Kidney (tissue), 14 donors: Measurements from ENCODE around the gene MITF. TPM values are rescaled to one million over a fixed set of nuclear protein-coding genes. Genes with fewer than 3 reads are reported as not detected.

ENCODE experiments used
- DNase-seq, 5 donors: peaks; one replicate each; pipeline ENCODE4 v3.0.0-alpha.2; 2013 to 2020
- FAIRE-seq: peaks from 2 replicates; lab custom pipeline; 2012; peaks lifted over from hg19 to GRCh38; lab: Jason Lieb, UNC
- H3K27ac ChIP-seq, 2 donors: one replicate each; pipeline ENCODE4 v1.7.0; 2013; ENCODE audit warnings: low read depth in 2 of 2, low read length in 2 of 2, inconsistent platforms in 1 of 2
- H3K27me3 ChIP-seq: one replicate; pipeline ENCODE4 v1.7.1; 2013; ENCODE audit warnings: low read length, inconsistent platforms; ENCODE audit not compliant: control insufficient read depth, insufficient read depth
- H3K36me3 ChIP-seq, 3 donors: one replicate each; pipeline versions ENCODE4 v1.7.0 to v1.7.1; 2013; ENCODE audit warnings: low read length in 3 of 3, control low read depth in 1 of 3, inconsistent platforms in 1 of 3; ENCODE audit not compliant: insufficient read depth in 3 of 3, control insufficient read depth in 2 of 3
- H3K4me1 ChIP-seq, 3 donors: one replicate each; pipeline versions ENCODE4 v1.7.0 to v1.7.1; 2013; ENCODE audit warnings: low read length in 3 of 3, inconsistent platforms in 1 of 3, low read depth in 1 of 3; ENCODE audit not compliant: control insufficient read depth in 2 of 3, insufficient read depth in 2 of 3
- H3K4me3 ChIP-seq, 3 donors: one replicate each; pipeline versions ENCODE4 v1.7.0 to v1.8.1; 2013; ENCODE audit warnings: low read length in 3 of 3, control low read depth in 1 of 3, inconsistent platforms in 1 of 3
- H3K9ac ChIP-seq, 3 donors: one replicate each; pipeline versions ENCODE4 v1.7.0 to v1.7.1; 2013; ENCODE audit warnings: low read length in 3 of 3, control low read depth in 1 of 3, inconsistent platforms in 1 of 3
- H3K9me3 ChIP-seq, 3 donors: one replicate each; pipeline versions ENCODE4 v1.7.0 to v1.7.1; 2013; ENCODE audit warnings: low read length in 3 of 3, control low read depth in 1 of 3, inconsistent platforms in 1 of 3; ENCODE audit not compliant: control insufficient read depth in 2 of 3, insufficient read depth in 1 of 3
- intact Hi-C: fragments of 100-400 bp; cut with DNase I; formaldehyde crosslinking; loops from one replicate; pipeline ENCODE4 v1.11.1; 2022
- polyA plus RNA-seq: library from polyadenylated mRNA; stranded (reverse); fragments of 350-450 nt; fragmentation: Illumina TruSeq; extraction: RNeasy Lipid Tissue Mini Kit (QIAGEN cat#74804); gene quantifications from one replicate; pipeline ENCODE4 v1.2.3, GENCODE V29; 2014; ENCODE audit warnings: low read depth, low replicate concordance; ENCODE audit not compliant: insufficient read depth
- total RNA-seq: library from RNA; stranded (reverse); fragmentation: NEBNext Ultra II Directional; extraction: Animal tissue kit (Norgen Biotek cat#: 25700); gene quantifications from one replicate; pipeline ENCODE4 v1.2.1, GENCODE V29; 2021
- TF ChIP-seq, protein P1 (sequence below): IDR thresholded peaks from 3 replicates; pipeline ENCODE4 v1.5.1; 2012; ENCODE audit warnings: mild to moderate bottlenecking, moderate library complexity, borderline replicate concordance; ENCODE audit not compliant: insufficient read depth; ENCODE audit errors: extremely low read depth
- donor health status: control.
- donor health status: control.
- donor health status: control.
- donor health status: control.
- donor health status: control.
- donor health status: DM: yes; HTN: yes; CAD: no.
- donor health status: Normal renal cell carcinoma (clear cell type).

MITF gene
- total and polyA plus RNA-seq, 2 donors from 2014 or later = 14.1 to 52.6 TPM

DNA sequence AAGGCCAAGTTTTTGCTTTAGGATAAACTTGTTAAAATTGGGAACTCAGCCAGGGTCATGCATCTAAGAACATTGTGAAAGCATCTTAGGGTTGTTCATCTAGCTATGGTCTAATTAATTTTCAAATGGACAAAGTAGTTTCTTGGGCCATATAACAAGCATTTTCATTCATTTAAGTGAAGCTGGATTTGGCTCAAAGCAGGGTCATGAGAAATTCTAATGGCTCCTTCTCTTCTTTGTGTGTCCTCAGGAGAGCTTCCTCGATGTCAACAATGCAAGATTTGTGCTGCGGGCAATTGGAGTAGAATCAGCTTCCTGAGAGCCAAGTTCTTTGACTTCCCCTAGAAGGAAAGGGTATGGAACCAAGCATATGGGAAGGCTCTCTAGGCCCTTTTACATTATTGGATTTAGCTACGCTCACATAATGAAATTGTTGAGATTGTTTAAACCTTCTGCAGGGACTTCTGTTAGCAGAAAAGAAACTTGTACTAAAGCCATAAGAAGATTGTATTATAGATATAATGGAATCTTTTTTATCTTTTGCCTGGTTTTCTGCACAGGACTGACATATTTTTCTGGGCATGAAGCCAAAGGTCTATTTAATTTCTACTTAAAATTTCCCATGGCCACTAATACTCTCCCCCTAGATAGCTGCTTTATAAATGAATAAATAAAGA, 258.5 kb downstream of the MITF start:
- intact Hi-C loops = no loop called here
- no peaks in the 10 kb centered on the region for H3K27me3 ChIP-seq
- FAIRE-seq = no peak

GRCh38 chr3:69998759-69999139, 259.5 kb downstream of the MITF start:
- Histone ChIP-seq H3K27me3 (no peaks in the 10 kb centered on the region), H3K27ac (peak overlapping the region in 1 of 2 donors; percentile 38), H3K36me3 (no peaks in the 10 kb centered on the region), H3K9me3 (no peaks in the 10 kb centered on the region), H3K4me1 (no peaks in the 10 kb centered on the region), H3K4me3 (no peak overlapping the region), H3K9ac (no peak overlapping the region)
- intact Hi-C loops = no loop called here
- TF ChIP-seq, protein P1, sequence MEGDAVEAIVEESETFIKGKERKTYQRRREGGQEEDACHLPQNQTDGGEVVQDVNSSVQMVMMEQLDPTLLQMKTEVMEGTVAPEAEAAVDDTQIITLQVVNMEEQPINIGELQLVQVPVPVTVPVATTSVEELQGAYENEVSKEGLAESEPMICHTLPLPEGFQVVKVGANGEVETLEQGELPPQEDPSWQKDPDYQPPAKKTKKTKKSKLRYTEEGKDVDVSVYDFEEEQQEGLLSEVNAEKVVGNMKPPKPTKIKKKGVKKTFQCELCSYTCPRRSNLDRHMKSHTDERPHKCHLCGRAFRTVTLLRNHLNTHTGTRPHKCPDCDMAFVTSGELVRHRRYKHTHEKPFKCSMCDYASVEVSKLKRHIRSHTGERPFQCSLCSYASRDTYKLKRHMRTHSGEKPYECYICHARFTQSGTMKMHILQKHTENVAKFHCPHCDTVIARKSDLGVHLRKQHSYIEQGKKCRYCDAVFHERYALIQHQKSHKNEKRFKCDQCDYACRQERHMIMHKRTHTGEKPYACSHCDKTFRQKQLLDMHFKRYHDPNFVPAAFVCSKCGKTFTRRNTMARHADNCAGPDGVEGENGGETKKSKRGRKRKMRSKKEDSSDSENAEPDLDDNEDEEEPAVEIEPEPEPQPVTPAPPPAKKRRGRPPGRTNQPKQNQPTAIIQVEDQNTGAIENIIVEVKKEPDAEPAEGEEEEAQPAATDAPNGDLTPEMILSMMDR = no peak
- DNase-seq (no peak), FAIRE-seq (no peak)

More for the DNA sequence above, 258.5 kb downstream of the MITF start:
- Histone ChIP-seq H3K36me3 (no peaks in the 10 kb centered on the region), H3K9me3 (no peaks in the 10 kb centered on the region), H3K4me3 (no peak overlapping the region), H3K27ac (no peak overlapping the region), H3K9ac (no peak overlapping the region), H3K4me1 (no peaks in the 10 kb centered on the region)
- TF ChIP-seq, protein P1 = no peak
- peak in 1 of 5 donors; percentile 32 for DNase-seq

- DNase-seq = no peak
- no peak within 1 kb of the TSS for H3K9ac ChIP-seq
- no peak within 1 kb of the TSS for H3K4me3 ChIP-seq
- H3K4me1 ChIP-seq = no peaks in the 10 kb centered on the region
- TF ChIP-seq, protein P1 = no peak
- intact Hi-C loops = no loop called here
- no peak for FAIRE-seq
- no peaks in the 10 kb centered on the region for H3K27me3 ChIP-seq
- H3K36me3 ChIP-seq = no peaks in the 10 kb centered on the region
- peak within 1 kb of the TSS in 1 of 2 donors; percentile 38 for H3K27ac ChIP-seq
- H3K9me3 ChIP-seq = no peaks in the 10 kb centered on the region
Observed at GRCh38 chr3:69999140-70000027, 260.1 kb downstream of the MITF start, which contains the start of gene SAMMSON. Gene SAMMSON, plus strand, starts transcription at chr3:69999733.
